Gastrocnemius medialis (tissue), 4 donors: Measurements from ENCODE around the gene HAO2. TPM values are rescaled to one million over a fixed set of nuclear protein-coding genes. Genes with fewer than 3 reads are reported as not detected.

ENCODE experiments used
- ATAC-seq, 2 donors: fragments of 150-250 bp; one replicate each; pipeline ENCODE4 v1.9.1; 2016
- DNase-seq, 2 donors: peaks; one replicate each; pipeline ENCODE4 v3.0.0-alpha.2; 2019
- H3K27ac ChIP-seq, 4 donors: fragments of 200-600 bp; sonication (generic); 1 replicate in 1 of 4; 2 replicates in 3 of 4; pipeline ENCODE4 v1.5.1; 2016 to 2018; ENCODE audit warnings: mild to moderate bottlenecking in 2 of 4, moderate library complexity in 1 of 4
- H3K27me3 ChIP-seq, 3 donors: fragments of 200-600 bp; sonication (generic) in 2 of 3; 1 replicate in 1 of 3; 2 replicates in 2 of 3; pipeline versions ENCODE4 v1.5.1 to v1.6.0; 2016 to 2019; ENCODE audit warnings: mild to moderate bottlenecking in 1 of 3, moderate library complexity in 1 of 3
- H3K36me3 ChIP-seq, 2 donors: fragments of 200-600 bp; sonication (generic) in 1 of 2; one replicate each; pipeline ENCODE4 v1.5.1; 2017 to 2018
- H3K4me1 ChIP-seq, 2 donors: fragments of 200-600 bp; sonication (generic) in 1 of 2; one replicate each; pipeline ENCODE4 v1.5.1; 2016 to 2017; ENCODE audit warnings: mild to moderate bottlenecking in 2 of 2
- H3K4me3 ChIP-seq, 4 donors: fragments of 200-600 bp; sonication (generic) in 3 of 4; 1 replicate in 1 of 4; 2 replicates in 3 of 4; pipeline ENCODE4 v1.5.1; 2016 to 2019; ENCODE audit warnings: mild to moderate bottlenecking in 2 of 4
- H3K9me3 ChIP-seq, 3 donors: fragments of 200-600 bp; sonication (generic) in 2 of 3; 1 replicate in 1 of 3; 2 replicates in 2 of 3; pipeline ENCODE4 v1.5.1; 2016 to 2019
- POLR2A ChIP-seq, 2 donors: fragments of 450-650 bp; IDR thresholded peaks; one replicate each; pipeline ENCODE4 v1.6.1; 2017; ENCODE audit warnings: antibody characterized with exemption in 2 of 2, mild to moderate bottlenecking in 2 of 2, moderate library complexity in 2 of 2
- in situ Hi-C, 4 donors: fragments of 200-750 bp; cut with MboI; loops; one replicate each; pipeline versions ENCODE4 v1.15.0 to v1.8.0; 2017; ENCODE audit warnings: low sequenced_read_pairs in 4 of 4
- intact Hi-C: fragments of 100-400 bp; cut with DNase I; formaldehyde crosslinking; loops from one replicate; pipeline ENCODE4 v1.15.1; 2023; ENCODE audit warnings: low total_unique reads
- total RNA-seq, 4 donors: library from RNA; depleted of rRNA; stranded (reverse); fragments of >200 nt; gene quantifications; one replicate each; pipeline versions ENCODE4 v1.1.0 to v1.2.3, GENCODE V29; 2016
- TF ChIP-seq, protein P1 (sequence below), 5 experiments: fragments of 450-650 bp in 3 of 5; fragments of 200-600 bp in 2 of 5; sonication (generic) in 2 of 5; IDR thresholded peaks in 4 of 5; conservative IDR thresholded peaks in 1 of 5; 1 replicate in 4 of 5; 2 replicates in 1 of 5; pipeline ENCODE4 v1.5.1; 2016 to 2019; ENCODE audit warnings: antibody characterized with exemption in 5 of 5, mild to moderate bottlenecking in 3 of 5, moderate library complexity in 3 of 5

Gene HAO2
- total RNA-seq, 4 donors from 2014 or later = 0.18 TPM; not detected in 3

DNA sequence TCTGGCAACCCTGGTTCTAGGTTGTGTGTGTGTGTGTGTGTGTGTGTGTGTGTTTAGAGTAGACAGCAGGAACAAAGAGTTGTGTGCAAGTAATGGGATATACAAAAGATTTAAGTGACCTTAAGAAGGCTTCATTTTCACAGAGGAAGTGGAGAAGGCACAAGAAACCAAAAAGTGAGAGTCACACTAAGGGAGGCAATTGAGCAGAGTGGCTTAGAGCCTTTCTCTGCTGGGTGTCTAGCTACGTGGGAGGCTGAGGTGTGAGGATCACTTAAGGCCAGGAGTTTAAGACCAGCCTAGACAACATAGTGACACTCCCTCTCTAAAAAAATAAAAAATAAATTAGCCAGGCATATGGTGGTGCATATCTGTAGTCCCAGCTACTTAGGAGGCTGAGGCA, 44.4 kb upstream of the HAO2 start:
- Histone ChIP-seq H3K36me3 (no peaks in the 10 kb centered on the region), H3K4me1 (peaks cover 0 to 11% of the 10 kb centered on the region in 2 donors), H3K9me3 (no peaks in the 10 kb centered on the region), H3K4me3 (no peak overlapping the region), H3K27ac (no peak overlapping the region), H3K27me3 (no peaks in the 10 kb centered on the region)
- DNase-seq (no peak), ATAC-seq (no peak)
- TF ChIP-seq, protein P1, sequence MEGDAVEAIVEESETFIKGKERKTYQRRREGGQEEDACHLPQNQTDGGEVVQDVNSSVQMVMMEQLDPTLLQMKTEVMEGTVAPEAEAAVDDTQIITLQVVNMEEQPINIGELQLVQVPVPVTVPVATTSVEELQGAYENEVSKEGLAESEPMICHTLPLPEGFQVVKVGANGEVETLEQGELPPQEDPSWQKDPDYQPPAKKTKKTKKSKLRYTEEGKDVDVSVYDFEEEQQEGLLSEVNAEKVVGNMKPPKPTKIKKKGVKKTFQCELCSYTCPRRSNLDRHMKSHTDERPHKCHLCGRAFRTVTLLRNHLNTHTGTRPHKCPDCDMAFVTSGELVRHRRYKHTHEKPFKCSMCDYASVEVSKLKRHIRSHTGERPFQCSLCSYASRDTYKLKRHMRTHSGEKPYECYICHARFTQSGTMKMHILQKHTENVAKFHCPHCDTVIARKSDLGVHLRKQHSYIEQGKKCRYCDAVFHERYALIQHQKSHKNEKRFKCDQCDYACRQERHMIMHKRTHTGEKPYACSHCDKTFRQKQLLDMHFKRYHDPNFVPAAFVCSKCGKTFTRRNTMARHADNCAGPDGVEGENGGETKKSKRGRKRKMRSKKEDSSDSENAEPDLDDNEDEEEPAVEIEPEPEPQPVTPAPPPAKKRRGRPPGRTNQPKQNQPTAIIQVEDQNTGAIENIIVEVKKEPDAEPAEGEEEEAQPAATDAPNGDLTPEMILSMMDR (IDR thresholded peaks at IDR 0.05 in 4 of 5, conservative IDR thresholded peaks at IDR 0.05 in 1 of 5) = no peak
- TF ChIP-seq POLR2A (IDR thresholded peaks at IDR 0.05) = no peak
- intact Hi-C loops = no loop called here
- in situ Hi-C loops = no loop called here

DNA sequence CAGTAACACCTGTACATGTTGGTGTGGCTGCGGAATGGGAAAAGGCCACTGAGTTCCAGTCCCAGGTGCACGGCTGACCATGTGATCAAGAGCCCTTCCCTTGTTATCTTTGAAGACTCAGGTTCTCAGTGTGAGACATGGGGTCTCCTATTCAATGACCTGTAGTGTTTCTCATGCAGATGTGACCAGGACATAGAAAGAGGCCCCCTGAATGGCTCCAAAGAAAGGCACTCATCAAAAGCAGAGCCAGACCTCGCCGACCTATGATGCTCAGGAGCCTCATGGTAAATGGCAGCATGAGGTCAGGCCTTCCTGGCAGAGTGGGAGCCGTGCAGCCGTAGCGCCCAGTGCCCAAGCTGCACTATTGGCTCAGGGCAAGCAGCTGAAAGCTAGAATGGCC, 42.3 kb upstream of the HAO2 start:
- in situ Hi-C loops = no loop called here
- H3K4me1 ChIP-seq = peaks cover 0 to 11% of the 10 kb centered on the region in 2 donors
- no peak for ATAC-seq

DNA sequence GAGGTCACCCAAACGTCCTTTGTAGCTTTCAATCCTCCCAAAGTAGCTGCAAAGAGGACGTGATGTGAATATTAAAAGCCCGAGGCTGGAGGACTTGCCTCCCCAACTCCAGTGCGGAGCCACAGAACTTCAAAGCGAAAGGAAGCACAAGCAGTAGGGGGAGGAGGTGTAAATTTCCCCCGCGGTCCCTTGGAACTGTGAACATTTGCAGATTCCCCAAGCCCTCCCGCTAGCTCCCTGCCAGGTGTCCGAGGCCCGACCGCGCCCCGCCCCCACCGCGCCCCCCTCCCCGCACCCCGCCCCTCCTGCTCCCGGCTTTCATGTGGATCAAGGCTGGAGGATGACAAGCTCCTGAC, 41.5 kb upstream of the HAO2 start:
- H3K4me1 ChIP-seq = peaks cover 0 to 11% of the 10 kb centered on the region in 2 donors
- no peaks in the 10 kb centered on the region for H3K27me3 ChIP-seq
- ATAC-seq (no peak), DNase-seq (no peak)
- in situ Hi-C loops = no loop called here
- intact Hi-C loops = no loop called here
- H3K36me3 ChIP-seq = no peaks in the 10 kb centered on the region
- H3K4me3 ChIP-seq = peak overlapping the region; percentile 24 to 60 (median 44)
- H3K27ac ChIP-seq = no peak overlapping the region
- no peak for TF ChIP-seq POLR2A (IDR thresholded peaks at IDR 0.05)
- TF ChIP-seq, protein P1 (IDR thresholded peaks at IDR 0.05 in 4 of 5, conservative IDR thresholded peaks at IDR 0.05 in 1 of 5) = no peak
- H3K9me3 ChIP-seq = no peaks in the 10 kb centered on the region

More for the DNA sequence above, 42.3 kb upstream of the HAO2 start:
- H3K27ac ChIP-seq = no peak overlapping the region
- H3K36me3 ChIP-seq = no peaks in the 10 kb centered on the region
- intact Hi-C loops = no loop called here
- H3K27me3 ChIP-seq = no peaks in the 10 kb centered on the region
- no peak overlapping the region for H3K4me3 ChIP-seq
- no peaks in the 10 kb centered on the region for H3K9me3 ChIP-seq
- no peak for DNase-seq
- TF ChIP-seq, protein P1 (IDR thresholded peaks at IDR 0.05 in 4 of 5, conservative IDR thresholded peaks at IDR 0.05 in 1 of 5) = no peak
- no peak for TF ChIP-seq POLR2A (IDR thresholded peaks at IDR 0.05)

DNA sequence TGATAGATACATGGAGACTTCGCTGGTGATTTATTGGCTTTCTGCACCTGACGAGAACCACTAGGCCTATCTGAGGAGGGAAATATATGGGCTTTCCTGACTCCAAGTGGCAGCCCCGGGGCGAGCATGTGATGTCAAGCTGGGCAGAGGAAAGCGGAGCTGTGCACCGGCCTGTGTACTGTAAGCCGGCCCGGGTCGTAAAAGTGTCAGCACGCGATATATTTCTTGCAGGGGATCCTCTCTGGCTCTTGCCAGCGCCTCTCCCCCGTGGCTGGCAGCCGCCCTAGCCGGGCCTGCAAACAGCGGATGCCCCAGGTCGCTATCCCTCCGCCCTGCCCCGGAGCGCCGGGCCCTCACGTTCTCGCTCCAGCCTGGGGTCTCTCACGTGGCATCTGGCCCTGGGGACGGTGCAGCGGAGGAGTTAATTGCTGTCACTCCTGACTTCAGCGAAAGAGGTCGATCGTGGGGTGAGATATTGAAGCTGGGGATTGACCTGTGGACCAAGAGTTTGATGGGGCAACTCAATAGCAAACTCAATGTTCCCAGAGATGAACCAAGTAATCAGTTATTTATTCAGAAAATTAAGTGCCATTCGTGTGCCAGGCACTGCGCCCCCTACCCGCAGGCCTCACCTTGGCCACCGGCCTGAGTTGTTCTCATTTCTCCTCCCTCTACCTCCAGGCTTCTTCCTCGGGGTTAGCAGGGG, 41.0 kb upstream of the HAO2 start:
- Histone ChIP-seq H3K4me1 (peaks cover 0 to 11% of the 10 kb centered on the region in 2 donors), H3K27me3 (no peaks in the 10 kb centered on the region), H3K36me3 (no peaks in the 10 kb centered on the region), H3K4me3 (peak overlapping the region; percentile 24 to 60 (median 44)), H3K9me3 (no peaks in the 10 kb centered on the region), H3K27ac (no peak overlapping the region)
- in situ Hi-C loops (no loop called here), intact Hi-C loops (no loop called here)
- TF ChIP-seq, protein P1 (IDR thresholded peaks at IDR 0.05 in 4 of 5, conservative IDR thresholded peaks at IDR 0.05 in 1 of 5) = no peak
- no peak for TF ChIP-seq POLR2A (IDR thresholded peaks at IDR 0.05)
- peak in 1 of 2 donors; percentile 23 for DNase-seq
- ATAC-seq = peak; percentile 42 to 44
